IPS-15b (cell line): ENCODE data around the gene PAAF1.

Experiments used
- H3K27me3 ChIP-seq: one replicate; pipeline ENCODE4 v1.6.1; 2013; ENCODE audit warnings: low read length; ENCODE audit not compliant: control insufficient read depth, insufficient read depth
- H3K36me3 ChIP-seq: one replicate; pipeline ENCODE4 v1.6.1; 2013; ENCODE audit warnings: low read length; ENCODE audit not compliant: control insufficient read depth, insufficient read depth
- H3K4me1 ChIP-seq: one replicate; pipeline ENCODE4 v1.6.1; 2013; ENCODE audit warnings: mild to moderate bottlenecking, low read length; ENCODE audit not compliant: control insufficient read depth, insufficient read depth
- H3K4me3 ChIP-seq: one replicate; pipeline ENCODE4 v1.5.1; 2013; ENCODE audit warnings: low read depth, low read length
- H3K9ac ChIP-seq: one replicate; pipeline ENCODE4 v1.6.1; 2013; ENCODE audit warnings: low read depth, mild to moderate bottlenecking, low read length
- H3K9me3 ChIP-seq: one replicate; pipeline ENCODE4 v1.6.1; 2013; ENCODE audit warnings: mild to moderate bottlenecking, low read length; ENCODE audit not compliant: control insufficient read depth, insufficient read depth

PAAF1 gene

GRCh38 chr11:73889019-73889418, 12.2 kb downstream of the PAAF1 start:
- H3K36me3 ChIP-seq: no peaks in the 10 kb centered on the region
- H3K27me3 ChIP-seq: no peaks in the 10 kb centered on the region
- H3K9ac ChIP-seq: no peak overlapping the region
- no peaks in the 10 kb centered on the region for H3K4me1 ChIP-seq
- H3K4me3 ChIP-seq: no peak overlapping the region
- no peaks in the 10 kb centered on the region for H3K9me3 ChIP-seq

GRCh38 chr11:73889536-73889935, 12.7 kb downstream of the PAAF1 start:
- no peaks in the 10 kb centered on the region for H3K4me1 ChIP-seq
- H3K9ac ChIP-seq: no peak overlapping the region
- no peaks in the 10 kb centered on the region for H3K27me3 ChIP-seq
- H3K4me3 ChIP-seq: no peak overlapping the region
- H3K9me3 ChIP-seq: no peaks in the 10 kb centered on the region
- no peaks in the 10 kb centered on the region for H3K36me3 ChIP-seq

- Histone ChIP-seq H3K36me3 (no peaks in the 10 kb centered on the region), H3K4me1 (no peaks in the 10 kb centered on the region), H3K9me3 (no peaks in the 10 kb centered on the region), H3K27me3 (no peaks in the 10 kb centered on the region), H3K4me3 (no peak overlapping the region), H3K9ac (no peak overlapping the region)
These were observed 16.2 kb downstream of the PAAF1 start for GRCh38 chr11:73893041-73893440.

GRCh38 chr11:73894725-73895335, 18.0 kb downstream of the PAAF1 start:
- Histone ChIP-seq H3K4me3 (no peak overlapping the region), H3K9me3 (no peaks in the 10 kb centered on the region), H3K4me1 (no peaks in the 10 kb centered on the region), H3K27me3 (no peaks in the 10 kb centered on the region), H3K36me3 (peaks cover 5% of the 10 kb centered on the region), H3K9ac (no peak overlapping the region)

- Histone ChIP-seq H3K9ac (no peak overlapping the region), H3K27me3 (no peaks in the 10 kb centered on the region), H3K4me1 (no peaks in the 10 kb centered on the region), H3K4me3 (no peak overlapping the region), H3K9me3 (no peaks in the 10 kb centered on the region), H3K36me3 (peaks cover 9% of the 10 kb centered on the region)
These were observed 25.5 kb downstream of the PAAF1 start for GRCh38 chr11:73902303-73902702.

- Histone ChIP-seq H3K27me3 (no peaks in the 10 kb centered on the region), H3K9me3 (no peaks in the 10 kb centered on the region), H3K9ac (no peak overlapping the region), H3K36me3 (peaks cover 3% of the 10 kb centered on the region), H3K4me3 (no peak overlapping the region), H3K4me1 (no peaks in the 10 kb centered on the region)
These were observed 30.4 kb downstream of the PAAF1 start for GRCh38 chr11:73907191-73907590.

GRCh38 chr11:73912026-73912425, 35.2 kb downstream of the PAAF1 start:
- Histone ChIP-seq H3K9ac (no peak overlapping the region), H3K4me3 (no peak overlapping the region), H3K27me3 (no peaks in the 10 kb centered on the region), H3K9me3 (no peaks in the 10 kb centered on the region), H3K36me3 (peaks cover 3% of the 10 kb centered on the region), H3K4me1 (no peaks in the 10 kb centered on the region)

- Histone ChIP-seq H3K4me3 (no peak overlapping the region), H3K9me3 (no peaks in the 10 kb centered on the region), H3K27me3 (no peaks in the 10 kb centered on the region), H3K36me3 (peaks cover 8% of the 10 kb centered on the region), H3K9ac (no peak overlapping the region), H3K4me1 (no peaks in the 10 kb centered on the region)
These were observed 36.7 kb downstream of the PAAF1 start for GRCh38 chr11:73913472-73913871.

- Histone ChIP-seq H3K27me3 (no peaks in the 10 kb centered on the region), H3K9me3 (no peaks in the 10 kb centered on the region), H3K36me3 (peaks cover 11% of the 10 kb centered on the region), H3K4me3 (no peak overlapping the region), H3K9ac (no peak overlapping the region), H3K4me1 (no peaks in the 10 kb centered on the region)
These were observed 37.5 kb downstream of the PAAF1 start for GRCh38 chr11:73914284-73914683.

- Histone ChIP-seq H3K27me3 (no peaks in the 10 kb centered on the region), H3K36me3 (peaks cover 11% of the 10 kb centered on the region), H3K9ac (no peak overlapping the region), H3K9me3 (no peaks in the 10 kb centered on the region), H3K4me1 (no peaks in the 10 kb centered on the region), H3K4me3 (no peak overlapping the region)
These were observed 39.6 kb downstream of the PAAF1 start for GRCh38 chr11:73916435-73916834.

- Histone ChIP-seq H3K9ac (no peak overlapping the region), H3K36me3 (peaks cover 10% of the 10 kb centered on the region), H3K27me3 (no peaks in the 10 kb centered on the region), H3K9me3 (no peaks in the 10 kb centered on the region), H3K4me3 (no peak overlapping the region), H3K4me1 (no peaks in the 10 kb centered on the region)
These were observed 44.4 kb downstream of the PAAF1 start for GRCh38 chr11:73921180-73921579.

- H3K9me3 ChIP-seq: no peaks in the 10 kb centered on the region
- no peak overlapping the region for H3K4me3 ChIP-seq
- no peak overlapping the region for H3K9ac ChIP-seq
- peaks cover 8% of the 10 kb centered on the region for H3K36me3 ChIP-seq
- H3K4me1 ChIP-seq: no peaks in the 10 kb centered on the region
- H3K27me3 ChIP-seq: no peaks in the 10 kb centered on the region
These were observed 52.6 kb downstream of the PAAF1 start for GRCh38 chr11:73929388-73929787.
